Stimulated activated CD4-positive, alpha-beta T cell treated with anti-CD3 and anti-CD28 coated beads, Interleukin-4, amount 100 ng/mL, for 4 hours (primary cell): ENCODE data around the gene CENPM.

ENCODE experiments used
- DNase-seq, 2 experiments: peaks; one replicate each; pipeline ENCODE4 v3.0.0-alpha.2; 2020

The CENPM gene

GRCh38 chr22:41928593-41929417 lies 18.1 kb downstream of the CENPM start:
- DNase-seq: no peak

DNA sequence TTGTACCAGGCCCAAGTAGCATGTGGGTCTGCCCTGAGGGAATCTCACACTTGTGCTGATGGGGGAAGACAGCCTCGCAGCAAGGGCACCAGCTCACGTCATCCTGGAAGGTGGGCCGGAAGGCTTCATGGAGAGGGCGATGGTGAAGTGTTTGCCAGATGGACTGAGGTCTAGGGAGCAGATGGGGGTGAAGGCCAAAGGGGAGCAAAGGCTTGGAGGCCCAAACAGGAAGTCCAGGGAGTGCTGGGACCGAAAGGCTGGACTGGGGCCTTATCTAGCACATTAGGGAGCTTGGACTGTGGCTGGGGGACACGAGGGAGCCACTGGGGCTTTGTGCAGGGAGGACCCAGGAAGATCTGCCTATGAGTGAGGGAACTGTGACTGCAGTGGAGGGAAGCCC lies 19.1 kb downstream of the CENPM start:
- DNase-seq: no peak

DNA sequence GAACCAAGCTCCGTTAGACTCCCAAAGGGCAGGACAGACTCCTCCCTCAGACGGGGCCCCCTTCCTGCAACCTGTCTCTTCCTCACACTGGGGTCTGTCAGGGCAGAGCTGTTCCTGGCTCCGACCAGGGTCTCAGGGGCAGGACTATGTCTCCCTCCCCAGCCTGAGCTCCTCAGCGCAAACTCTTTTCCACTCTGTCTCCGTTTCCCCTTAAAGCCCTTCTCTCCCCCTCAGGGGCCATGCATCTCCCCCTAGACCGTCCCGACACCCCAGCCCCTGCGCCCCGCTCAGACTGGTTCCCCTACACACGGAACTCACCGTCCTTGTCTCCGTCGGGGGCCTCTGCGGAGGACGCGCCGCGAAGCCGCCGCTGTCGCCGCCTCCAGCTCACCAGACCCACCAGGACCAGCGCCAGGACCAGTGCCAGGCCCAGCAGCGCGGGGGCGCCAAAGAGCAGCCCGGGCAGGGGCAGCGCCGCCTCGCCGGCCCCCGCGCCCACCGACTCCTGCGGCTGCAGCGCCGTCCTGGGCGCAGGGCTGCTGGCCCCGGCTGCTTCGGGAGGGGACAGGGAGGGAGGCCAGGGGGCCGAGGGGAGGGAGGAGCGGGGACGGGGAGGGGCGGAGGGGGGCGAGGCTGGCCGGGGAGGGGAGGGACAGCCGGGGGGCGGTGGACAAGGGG lies 21.0 kb downstream of the CENPM start:
- DNase-seq: peak; percentile 68 to 78

GRCh38 chr22:41923595-41924276 lies 23.2 kb downstream of the CENPM start:
- no peak for DNase-seq

GRCh38 chr22:41922940-41923594 lies 23.9 kb downstream of the CENPM start:
- no peak for DNase-seq

GRCh38 chr22:41922328-41922727 lies 24.6 kb downstream of the CENPM start:
- no peak for DNase-seq

- no peak for DNase-seq
Measured at GRCh38 chr22:41920271-41920976, 26.5 kb downstream of the CENPM start.

- DNase-seq: peak in 1 of 2 experiments; percentile 72
Measured at GRCh38 chr22:41919357-41920224, 27.4 kb downstream of the CENPM start.

DNA sequence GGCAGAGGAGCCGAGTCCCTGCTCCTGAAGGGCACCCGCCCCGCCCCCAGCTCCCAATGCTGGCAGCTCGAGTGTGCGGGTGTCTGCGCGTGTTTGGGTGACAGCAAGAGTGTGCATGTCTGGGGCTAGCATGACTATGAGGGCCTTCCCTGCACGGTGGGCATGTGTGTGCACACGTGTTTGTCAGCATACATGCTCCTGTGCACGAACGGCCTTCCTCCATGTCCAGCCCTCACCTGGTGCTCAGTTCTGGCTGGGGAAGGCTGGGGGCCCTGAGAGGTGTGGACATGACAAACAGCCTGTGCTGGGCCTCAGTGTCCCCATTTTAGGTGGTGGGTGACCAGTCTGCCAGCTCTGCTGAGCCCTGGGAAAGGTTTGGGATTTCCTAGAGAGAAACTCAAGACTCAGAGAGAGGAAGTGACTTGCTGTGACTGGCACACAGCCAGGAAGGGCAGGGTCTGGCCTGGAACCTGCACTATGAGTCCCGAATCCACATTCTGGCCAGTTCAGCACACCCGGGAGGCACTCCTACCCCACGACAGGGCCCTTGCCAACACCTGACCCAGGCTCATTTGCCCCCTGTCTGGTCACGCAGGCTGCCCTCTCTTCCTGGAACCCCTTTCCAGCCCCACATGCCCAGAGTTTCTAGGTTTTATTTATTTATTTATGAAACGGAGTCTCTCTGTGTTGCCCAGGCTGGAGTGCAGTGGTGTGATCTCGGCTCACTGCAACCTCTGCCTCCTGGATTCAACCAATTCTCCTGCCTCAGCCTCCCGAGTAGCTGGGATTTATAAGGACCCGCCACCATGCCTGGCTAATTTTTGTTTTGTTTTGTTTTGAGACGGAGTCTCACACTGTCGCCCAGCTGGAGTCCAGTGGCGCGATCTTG lies 28.8 kb downstream of the CENPM start:
- no peak for DNase-seq

- DNase-seq: no peak
Measured at GRCh38 chr22:41917375-41917902, 29.5 kb downstream of the CENPM start.

GRCh38 chr22:41916745-41917358 lies 30.1 kb downstream of the CENPM start:
- DNase-seq: no peak

GRCh38 chr22:41915786-41916493 lies 31.0 kb downstream of the CENPM start:
- no peak for DNase-seq

GRCh38 chr22:41915035-41915785 lies 31.7 kb downstream of the CENPM start, which contains the start of gene SHISA8:
SHISA8 (minus strand) TSS chr22:41915074; CDS start chr22:41914667, 407 bp downstream.
- peak; percentile 60 to 65 for DNase-seq

DNA sequence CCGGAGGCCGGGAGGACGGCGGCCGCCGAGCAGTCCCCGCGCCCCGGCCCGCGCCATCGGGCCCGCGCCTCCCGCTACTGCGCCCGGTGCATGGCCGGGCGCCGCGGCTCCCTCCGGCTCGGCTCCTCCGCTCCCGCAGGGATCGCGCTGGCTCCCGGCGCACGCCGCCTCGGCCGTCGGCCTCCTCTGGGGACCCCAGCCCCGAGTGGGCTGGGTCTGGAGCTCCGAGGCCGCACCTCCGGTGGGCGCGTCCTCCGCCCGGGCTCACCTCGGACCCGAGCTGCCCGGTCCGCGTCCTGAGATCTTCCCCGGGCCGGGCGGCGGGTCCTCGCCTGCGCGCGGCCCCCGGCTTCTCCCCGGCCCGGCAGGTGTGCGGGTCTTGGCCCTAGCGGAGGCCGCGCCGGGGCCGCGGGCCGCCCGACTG lies 32.3 kb downstream of the CENPM start:
- DNase-seq: no peak

DNA sequence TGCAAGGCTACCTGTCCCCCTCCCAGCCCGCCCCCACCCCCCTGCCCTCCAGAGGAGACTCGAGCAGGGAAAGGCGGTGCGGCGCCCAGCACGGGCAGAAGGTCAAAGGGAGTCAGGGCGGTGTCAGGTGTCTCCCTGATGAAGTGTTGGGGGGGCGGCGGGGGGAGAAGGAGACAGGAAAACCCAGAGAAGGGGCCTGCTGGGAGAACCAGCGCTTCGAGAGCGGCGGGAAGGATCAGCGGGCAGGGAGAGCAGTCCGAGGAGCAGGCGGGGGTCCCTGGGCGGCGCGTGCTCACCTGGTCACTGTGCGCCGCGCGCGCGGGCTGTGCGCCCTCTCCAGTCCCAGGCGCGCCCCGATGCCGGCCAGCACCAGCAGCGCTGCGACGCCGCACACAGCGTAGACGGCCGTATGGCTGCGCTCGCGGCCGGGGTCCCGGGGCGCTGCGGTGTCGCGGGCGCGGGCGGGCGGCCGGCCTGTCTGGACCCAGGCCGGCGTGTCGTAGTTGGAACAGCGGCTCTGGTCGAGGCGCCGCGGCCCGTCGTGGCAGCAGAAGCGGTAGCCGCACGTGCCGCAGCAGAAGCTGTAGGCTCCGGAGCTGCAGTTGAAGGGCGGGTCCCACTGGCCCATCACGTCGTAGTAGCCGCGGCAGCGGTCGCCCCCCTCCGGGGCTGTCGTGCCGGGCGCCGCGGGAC lies 33.0 kb downstream of the CENPM start:
- DNase-seq: no peak

DNA sequence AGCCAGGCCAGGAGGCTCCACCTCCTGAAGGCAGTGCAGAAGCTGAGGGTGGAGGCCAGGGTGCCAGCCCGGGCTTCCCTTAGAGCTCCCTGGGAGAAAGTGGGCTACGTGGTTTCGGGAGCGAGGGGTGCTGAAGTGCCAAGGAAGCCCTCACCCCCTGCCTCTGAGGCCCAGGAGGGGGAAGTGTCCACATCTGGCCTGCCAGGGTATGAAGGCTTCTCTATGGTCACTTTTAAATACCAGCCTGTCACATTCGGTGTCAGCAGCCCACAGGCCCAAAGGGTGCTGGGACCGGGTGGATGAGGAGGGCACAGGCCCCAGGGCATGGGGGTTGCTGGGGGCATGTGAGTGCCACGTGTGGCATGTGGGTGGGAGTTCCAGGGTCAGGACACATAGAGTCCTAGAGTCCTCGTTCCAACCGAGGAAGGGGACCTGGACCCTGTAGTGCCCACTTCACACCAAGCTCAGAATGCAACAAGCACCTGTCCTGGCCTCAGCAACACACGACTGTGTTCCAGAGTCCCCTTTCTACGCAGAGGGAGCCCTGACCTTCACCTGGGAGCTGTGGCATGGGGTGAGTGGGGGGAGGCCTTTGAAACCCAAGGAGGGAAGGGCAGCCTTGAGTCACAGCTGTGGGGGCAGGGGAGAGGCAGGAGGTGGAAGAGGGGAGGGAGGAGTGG lies 33.8 kb downstream of the CENPM start:
- no peak for DNase-seq
